ENCODE results near the gene GULP1. TPM values are rescaled to one million over a fixed set of nuclear protein-coding genes. Genes with fewer than 3 reads are reported as not detected.
"Not testable (repeated sequence)": the region's sequence is repeated elsewhere in the genome, so short reads cannot be mapped to it uniquely, and the experiment has no call there.

GULP1 gene
- total RNA-seq, 1 donor from 2014 or later = 2.6 TPM

- no peak for DNase-seq (ENCODE audit: low read depth in 2 of 2)
Observed at GRCh38 chr2:188526701-188527100, 235.0 kb downstream of the GULP1 start.

- DNase-seq (ENCODE audit: low read depth in 2 of 2) = peak in 1 of 2 donors; percentile 4
Observed at GRCh38 chr2:188527141-188527540, 235.5 kb downstream of the GULP1 start.

GRCh38 chr2:188527581-188527993, 235.9 kb downstream of the GULP1 start:
- DNase-seq (ENCODE audit: low read depth in 2 of 2) = no peak

DNA sequence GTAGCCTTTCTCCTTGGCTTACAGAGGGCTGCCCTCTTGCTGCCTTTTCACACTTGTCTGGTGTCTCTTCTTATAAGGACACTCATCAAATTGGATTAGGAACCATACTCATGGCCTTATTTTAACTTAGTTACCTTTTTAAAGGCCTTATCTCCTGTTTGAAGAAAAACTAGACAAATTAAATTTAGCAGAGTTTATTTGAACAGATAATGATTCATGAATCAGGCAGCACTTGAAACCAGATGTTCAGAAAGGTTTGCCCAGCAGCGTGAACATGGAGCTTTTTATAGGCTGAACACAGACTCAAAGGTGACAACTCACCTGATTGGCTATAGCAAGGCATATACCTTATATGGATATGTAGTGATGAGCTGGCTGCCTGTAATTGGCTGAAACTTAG, 238.0 kb downstream of the GULP1 start:
- DNase-seq (ENCODE audit: low read depth in 2 of 2) = no peak

- DNase-seq (ENCODE audit: low read depth in 2 of 2) = no peak
Observed at GRCh38 chr2:188534875-188535274, 243.2 kb downstream of the GULP1 start.

- DNase-seq (ENCODE audit: low read depth in 2 of 2) = peak in 1 of 2 donors; percentile 26
Observed at GRCh38 chr2:188551671-188552070, 260.0 kb downstream of the GULP1 start.

GRCh38 chr2:188557081-188557480, 265.4 kb downstream of the GULP1 start:
- no peak for DNase-seq (ENCODE audit: low read depth in 2 of 2)

GRCh38 chr2:188559455-188559854, 267.8 kb downstream of the GULP1 start:
- not testable (repeated sequence) for DNase-seq (ENCODE audit: low read depth in 2 of 2)

DNA sequence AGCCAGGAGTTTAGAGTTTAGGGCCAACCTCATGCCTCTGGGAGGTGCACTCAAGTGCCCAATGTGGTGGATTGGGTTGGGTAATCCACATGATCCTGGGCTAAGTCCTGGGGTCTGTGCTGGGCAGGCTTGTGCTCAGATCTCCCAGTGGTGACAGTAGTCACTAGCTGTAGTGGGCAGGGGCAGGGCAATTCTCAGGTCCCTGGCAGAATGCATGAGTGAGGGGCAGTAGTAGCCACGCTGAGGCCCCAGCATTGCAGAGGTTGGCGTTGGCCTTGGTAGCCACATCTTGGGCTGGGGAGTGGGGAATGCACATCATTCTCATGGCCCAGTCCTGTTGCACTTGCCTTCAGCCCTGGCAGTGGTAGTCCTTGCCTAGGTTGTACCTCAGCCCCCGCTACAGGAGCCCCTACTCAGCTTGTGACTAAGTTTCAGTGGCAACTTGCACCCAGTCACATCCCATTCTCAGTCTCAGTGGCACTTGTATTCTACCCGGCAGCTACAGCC, 269.9 kb downstream of the GULP1 start:
- no peak for DNase-seq (ENCODE audit: low read depth in 2 of 2)

DNA sequence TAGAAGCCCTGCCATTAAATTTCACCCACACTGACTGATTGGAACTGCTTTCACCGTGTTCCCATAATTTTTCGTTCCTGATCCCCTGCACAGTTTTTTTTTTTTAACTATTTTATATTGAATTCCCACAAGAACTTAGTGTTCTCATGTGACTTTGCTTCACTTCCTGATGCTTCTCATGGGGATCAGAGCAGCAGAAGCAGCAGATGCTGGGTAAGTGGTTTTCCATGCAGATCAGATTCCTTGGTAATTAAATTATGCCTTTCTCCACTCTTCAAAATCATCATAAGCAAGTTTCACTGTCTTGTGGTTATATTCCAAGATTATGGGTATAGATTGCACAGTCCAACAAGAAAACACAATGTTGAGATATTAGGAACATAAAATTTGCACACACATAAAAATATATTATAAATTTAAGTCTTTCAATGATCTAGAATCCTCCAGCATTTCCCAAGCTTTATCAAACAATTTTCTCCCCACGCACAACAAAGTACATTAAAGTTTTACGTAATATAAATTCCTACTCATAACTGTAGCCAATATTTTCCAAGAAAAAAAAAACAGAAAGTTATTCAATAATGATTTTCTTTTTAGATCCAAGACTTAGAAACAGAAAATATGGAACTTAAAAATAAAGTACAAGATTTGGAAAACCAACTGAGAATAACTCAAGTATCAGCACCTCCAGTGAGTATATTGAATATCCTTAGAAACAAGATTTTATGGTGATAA, 277.9 kb downstream of the GULP1 start:
- DNase-seq (ENCODE audit: low read depth in 2 of 2) = no peak

DNA sequence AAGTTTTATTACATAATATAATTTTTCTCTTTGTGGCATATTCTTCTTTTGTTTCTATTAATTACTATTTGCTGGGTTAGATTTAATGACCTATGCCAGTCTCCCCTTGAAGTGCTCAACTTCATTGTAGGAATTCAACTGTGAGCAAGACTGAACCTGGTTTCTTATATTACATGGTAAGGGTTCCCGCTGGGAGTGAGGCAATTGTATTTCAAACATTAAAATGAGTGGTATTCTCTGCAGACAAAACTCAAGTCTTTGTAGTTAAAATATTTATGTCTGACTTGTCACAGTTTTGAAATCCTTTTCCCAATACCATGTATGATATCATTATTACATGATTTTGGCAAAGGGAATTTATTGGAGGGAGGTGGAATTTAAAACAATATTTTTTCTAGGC, 278.7 kb downstream of the GULP1 start:
- DNase-seq (ENCODE audit: low read depth in 2 of 2) = no peak

GRCh38 chr2:188571543-188572303, 280.0 kb downstream of the GULP1 start:
- no peak for DNase-seq (ENCODE audit: low read depth in 2 of 2)

GRCh38 chr2:188572592-188572991, 280.9 kb downstream of the GULP1 start:
- no peak for DNase-seq (ENCODE audit: low read depth in 2 of 2)

GRCh38 chr2:188573453-188573852, 281.8 kb downstream of the GULP1 start:
- DNase-seq (ENCODE audit: low read depth in 2 of 2) = no peak

DNA sequence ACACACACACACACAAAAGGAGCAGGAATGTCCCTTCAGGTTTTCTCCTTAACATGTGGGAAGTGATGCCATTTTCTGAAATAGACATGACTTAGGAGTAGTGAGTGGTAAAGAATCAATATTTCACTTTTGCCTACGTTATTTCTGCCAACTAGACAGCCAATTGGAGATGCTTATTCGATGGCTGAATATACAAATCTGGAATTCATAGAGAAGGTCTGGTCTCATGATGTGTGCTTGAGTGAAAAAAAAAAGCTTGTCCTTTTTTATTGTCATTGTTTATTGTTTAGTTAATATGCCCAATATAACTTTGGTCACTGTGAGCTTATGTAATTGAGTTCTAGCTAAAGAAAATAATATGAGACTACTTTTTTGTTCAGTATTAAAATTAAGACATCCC, 284.3 kb downstream of the GULP1 start:
- DNase-seq (ENCODE audit: low read depth in 2 of 2) = no peak

DNA sequence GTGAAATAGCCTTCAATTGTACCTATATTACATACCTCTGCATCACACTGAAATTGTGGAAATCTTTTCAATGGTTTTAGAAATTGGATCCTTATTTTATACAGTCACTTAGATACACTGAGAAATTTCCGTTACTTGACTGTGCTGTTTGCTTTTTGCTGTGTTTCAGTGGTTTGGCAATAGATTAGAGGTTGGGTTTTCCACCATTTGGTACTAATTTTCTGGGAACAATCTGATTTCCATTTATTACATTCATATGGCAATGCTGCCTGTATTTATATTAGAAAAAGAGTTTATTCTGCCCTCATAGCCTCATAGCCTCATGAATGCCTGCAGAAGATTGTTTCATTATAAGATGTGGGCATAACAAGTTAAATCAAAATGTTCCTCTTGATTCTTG, 285.0 kb downstream of the GULP1 start:
- no peak for DNase-seq (ENCODE audit: low read depth in 2 of 2)

DNA sequence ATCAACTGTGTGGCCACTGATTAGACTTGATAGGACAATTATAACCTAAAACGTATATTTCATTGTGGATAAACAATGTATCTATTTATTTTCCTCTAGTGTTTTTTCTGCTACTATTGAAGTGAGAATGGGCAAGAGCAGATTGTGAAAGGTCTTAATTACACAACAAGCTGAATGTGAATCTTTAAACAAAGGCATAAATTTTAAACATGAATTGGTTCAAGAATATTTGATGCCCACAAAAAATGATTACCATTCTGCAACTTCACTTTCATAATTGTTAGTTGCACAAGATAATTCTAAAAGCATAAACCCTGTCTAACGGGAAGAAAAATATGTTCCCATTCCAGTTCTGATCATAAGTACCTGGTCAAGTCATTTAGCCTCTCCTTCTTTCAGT, 285.6 kb downstream of the GULP1 start:
- DNase-seq (ENCODE audit: low read depth in 2 of 2) = no peak

- no peak for DNase-seq (ENCODE audit: low read depth in 2 of 2)
Observed at GRCh38 chr2:188580738-188581137, 289.1 kb downstream of the GULP1 start.

DNA sequence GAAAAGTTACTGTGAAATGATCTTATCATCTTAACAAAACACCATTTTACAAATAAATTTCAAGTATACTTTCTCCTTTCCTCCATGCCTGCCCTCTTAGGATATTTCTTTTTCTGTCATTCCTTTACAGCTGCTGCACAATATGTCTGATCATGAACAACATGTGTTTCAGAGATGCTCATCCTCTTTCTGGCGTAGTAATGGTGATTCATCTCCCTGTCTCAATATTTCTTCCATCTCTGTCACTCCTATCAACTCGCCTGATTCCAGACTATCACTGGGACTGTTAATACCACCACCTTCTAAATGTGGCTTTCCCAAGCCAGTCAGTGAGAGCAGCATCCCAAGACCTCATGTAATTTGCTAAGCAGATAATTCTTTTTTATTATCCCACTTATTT, 290.5 kb downstream of the GULP1 start:
- no peak for DNase-seq (ENCODE audit: low read depth in 2 of 2)

GRCh38 chr2:188588235-188588634, 296.6 kb downstream of the GULP1 start:
- no peak for DNase-seq (ENCODE audit: low read depth in 2 of 2)

DNA sequence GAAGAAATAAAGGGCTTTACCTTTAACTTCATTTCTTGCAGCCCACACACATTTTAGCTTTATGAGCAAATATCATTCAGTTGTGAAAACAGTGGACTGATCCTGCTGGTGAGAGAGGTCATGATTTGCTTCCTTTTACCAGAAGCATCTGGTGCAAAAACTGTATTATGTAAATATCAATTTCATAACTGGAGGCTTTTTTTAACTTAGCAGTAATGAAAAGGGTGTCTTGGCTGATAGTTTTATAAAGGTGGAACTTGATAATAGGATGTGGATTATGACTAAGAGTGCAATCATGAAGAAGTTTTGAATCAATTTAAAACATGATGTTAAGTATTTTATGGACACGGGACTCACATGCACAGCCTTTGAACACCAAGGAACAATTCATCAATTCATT, 304.4 kb downstream of the GULP1 start:
- DNase-seq (ENCODE audit: low read depth in 2 of 2) = peak; percentile 28 to 87

- DNase-seq (ENCODE audit: low read depth in 2 of 2) = peak in 1 of 2 donors; percentile 70
Observed at GRCh38 chr2:188598551-188598950, 306.9 kb downstream of the GULP1 start.

- peak in 1 of 2 donors; percentile 57 for DNase-seq (ENCODE audit: low read depth in 2 of 2)
Observed at GRCh38 chr2:188599140-188599539, 307.5 kb downstream of the GULP1 start.
